Measurements from ENCODE around the gene FBN2. TPM values are rescaled to one million over a fixed set of nuclear protein-coding genes. Genes with fewer than 3 reads are reported as not detected.
A peak's percentile ranks its signal among the peaks of the same experiment; 100 is the strongest.

FBN2 gene
- total RNA-seq, 1 experiment from 2014 or later = 0.34 TPM

DNA sequence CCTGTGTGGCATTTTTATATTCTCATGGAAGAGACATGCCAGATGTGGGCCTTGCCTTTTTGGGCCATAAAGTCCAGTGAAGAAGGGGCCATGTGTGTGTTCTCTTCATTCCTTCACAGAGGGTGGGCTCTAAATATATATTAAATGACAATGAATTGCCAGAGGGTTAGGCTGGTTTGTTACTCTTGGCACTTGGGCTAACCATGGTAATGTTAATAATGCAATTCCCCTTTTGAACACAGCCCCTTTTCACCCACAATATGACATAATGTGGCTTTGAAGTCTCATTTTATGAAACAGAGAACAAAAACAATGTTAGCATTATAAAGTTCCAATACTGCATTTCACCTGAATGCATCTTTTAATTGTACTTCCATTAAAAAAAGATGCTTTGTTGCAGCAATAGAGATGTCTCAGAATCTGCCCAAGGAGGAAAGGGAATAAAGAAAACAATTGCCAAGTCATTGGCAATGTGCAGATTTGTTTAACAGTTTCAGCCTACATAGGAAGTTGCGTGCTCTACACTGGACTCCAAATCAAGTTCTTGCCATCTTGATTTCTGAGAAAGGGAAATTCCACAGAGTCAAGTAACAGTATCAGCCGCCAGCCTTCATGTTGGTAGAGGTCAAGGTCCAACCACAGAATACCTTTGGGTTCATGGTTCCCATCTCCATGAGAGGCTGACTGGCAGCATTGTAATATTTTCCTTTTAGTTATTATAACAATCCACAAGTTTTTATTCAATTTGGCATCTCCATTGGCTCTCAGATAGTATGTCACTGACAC, 312.6 kb downstream of the FBN2 start:
- in situ Hi-C loops (cut with HindIII; ENCODE audit: low pct_unique_long_range_greater_than_20kb, low sequenced_read_pairs) = no loop called here
- peak; percentile 2 for DNase-seq (ENCODE audit: low read depth, low spot score)

DNA sequence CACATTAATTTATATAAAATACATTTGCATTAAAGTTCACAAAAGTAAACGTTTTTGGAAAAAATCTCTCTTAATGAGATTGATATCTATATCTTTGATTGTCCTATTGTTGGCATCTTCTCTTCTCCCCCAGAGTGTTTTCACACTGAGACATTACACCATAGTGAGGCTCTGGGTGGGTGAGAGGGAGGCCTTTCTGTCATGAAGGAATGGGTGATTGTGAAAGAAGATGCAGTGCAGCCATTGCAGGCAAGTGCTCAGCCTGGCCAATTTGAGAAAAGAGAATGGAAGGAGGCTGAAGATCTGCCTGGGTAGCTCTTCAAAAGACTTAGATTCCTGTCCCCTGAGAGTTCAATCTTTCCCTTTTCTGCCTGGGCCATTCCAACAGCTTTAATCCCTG, 313.7 kb downstream of the FBN2 start:
- in situ Hi-C loops (cut with HindIII; ENCODE audit: low pct_unique_long_range_greater_than_20kb, low sequenced_read_pairs) = no loop called here

DNA sequence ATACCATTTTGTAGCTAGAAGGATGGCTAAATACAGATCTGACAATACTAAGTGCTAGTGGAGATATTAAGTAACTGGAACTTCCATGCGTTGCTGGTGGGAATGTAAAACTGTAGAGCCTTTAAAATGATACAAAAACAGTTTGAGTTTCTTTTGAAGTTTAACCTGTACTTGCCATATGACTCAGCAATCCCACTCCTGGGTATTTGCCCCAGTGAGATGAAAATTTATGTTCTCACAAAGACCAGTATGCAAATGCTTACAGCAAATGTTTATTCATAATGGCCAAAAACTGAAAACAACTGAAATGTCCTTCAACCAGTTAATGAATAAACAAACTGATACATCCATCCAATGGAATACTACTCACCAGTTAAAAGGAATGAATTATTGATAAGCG, 317.2 kb downstream of the FBN2 start:
- DNase-seq (ENCODE audit: low read depth, low spot score) = no peak
- in situ Hi-C loops (cut with HindIII; ENCODE audit: low pct_unique_long_range_greater_than_20kb, low sequenced_read_pairs) = no loop called here

More for the DNA sequence above, 313.7 kb downstream of the FBN2 start:
- DNase-seq (ENCODE audit: low read depth, low spot score) = no peak

DNA sequence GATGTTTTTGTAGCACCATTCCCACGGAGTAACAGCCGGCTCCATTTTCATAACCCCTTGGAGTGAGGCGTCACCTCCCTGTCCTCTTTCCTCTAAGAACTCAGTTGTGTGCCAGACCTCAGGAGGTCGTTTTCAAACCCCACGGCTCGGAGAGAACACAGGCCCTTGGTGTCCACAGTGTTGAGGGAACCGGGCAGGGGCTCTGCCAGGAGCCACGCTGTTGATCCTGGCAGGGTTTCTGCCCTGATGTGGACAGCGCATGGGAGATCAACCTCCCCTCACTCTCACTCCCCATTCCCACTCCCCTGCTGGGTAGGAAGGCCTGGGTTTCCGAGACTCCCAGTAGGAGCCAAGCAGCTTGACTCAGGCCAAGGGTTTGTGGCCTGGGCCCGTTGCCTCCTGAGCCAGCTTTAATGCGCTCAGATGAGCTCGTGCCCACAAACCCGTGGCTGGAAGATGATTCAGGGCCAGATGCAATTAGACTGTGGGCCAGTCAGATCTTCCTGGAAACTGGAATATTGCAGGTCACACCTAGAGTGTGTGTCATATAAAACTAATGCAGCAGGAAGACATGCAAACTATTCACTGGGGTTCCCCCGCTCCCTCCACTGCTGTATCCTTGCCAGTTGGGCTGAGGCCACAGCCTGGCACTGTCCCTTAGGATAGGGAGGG, 321.0 kb downstream of the FBN2 start:
- DNase-seq (ENCODE audit: low read depth, low spot score) = no peak
- in situ Hi-C loops (cut with HindIII; ENCODE audit: low pct_unique_long_range_greater_than_20kb, low sequenced_read_pairs) = no loop called here

DNA sequence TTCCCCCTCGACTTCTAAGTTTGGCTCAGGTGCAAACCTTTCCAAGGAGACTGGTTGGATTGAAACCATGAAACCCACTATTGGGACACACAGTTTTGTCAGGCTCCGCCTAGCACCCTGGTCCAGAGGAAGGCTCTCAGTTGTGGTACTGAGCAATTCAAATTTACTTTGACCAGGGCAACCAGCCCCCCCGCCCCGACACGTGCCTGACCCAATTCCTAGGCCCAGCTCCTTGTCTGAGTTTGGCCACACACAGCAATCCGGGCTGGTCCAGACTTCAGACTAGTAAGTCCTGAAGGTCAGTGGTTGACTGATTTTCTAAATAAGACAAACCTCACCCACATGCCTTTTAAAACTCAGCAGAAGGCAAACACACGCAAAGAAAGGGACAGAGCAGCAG, 321.8 kb downstream of the FBN2 start:
- no peak for DNase-seq (ENCODE audit: low read depth, low spot score)
- in situ Hi-C loops (cut with HindIII; ENCODE audit: low pct_unique_long_range_greater_than_20kb, low sequenced_read_pairs) = no loop called here

DNA sequence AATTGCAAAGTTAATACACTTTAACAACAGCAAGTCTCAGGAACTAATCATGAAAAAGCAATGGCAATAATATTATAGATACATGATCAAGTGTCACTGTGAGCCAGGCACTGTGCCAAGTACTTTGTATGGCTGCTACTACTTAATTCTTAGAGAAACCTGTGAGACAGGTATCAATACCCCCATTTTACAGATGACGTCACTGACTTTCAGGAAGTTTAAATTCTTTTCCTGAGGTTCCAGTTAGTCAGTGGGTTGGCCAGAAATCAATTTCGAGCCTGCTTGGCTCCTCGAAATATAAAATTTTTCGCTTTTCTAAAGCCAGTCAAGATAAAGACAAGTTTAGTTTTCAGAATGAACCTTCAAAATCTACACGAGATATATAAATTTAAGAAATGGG, 324.2 kb downstream of the FBN2 start:
- no peak for DNase-seq (ENCODE audit: low read depth, low spot score)
- in situ Hi-C loops (cut with HindIII; ENCODE audit: low pct_unique_long_range_greater_than_20kb, low sequenced_read_pairs) = no loop called here

DNA sequence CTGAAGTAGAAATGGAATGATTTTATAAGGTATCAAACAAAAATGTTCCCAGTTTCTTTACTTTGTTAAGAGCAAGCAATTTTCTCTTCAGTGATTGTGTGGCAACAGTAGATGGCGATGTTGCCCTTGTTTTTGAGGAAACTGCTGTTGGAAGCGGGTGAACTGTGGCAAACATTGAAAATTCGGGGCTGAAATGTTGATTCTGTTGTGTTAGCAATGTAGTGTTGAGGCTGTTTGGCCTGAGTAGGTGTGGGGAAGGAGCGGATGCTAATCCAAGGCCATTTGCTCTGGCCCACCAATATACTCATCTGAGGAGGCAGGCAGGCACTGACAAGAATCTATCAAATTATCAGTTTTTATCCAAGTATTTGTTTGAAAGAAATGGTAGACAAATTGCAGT, 324.7 kb downstream of the FBN2 start:
- DNase-seq (ENCODE audit: low read depth, low spot score) = peak; percentile 81
- in situ Hi-C loops (cut with HindIII; ENCODE audit: low pct_unique_long_range_greater_than_20kb, low sequenced_read_pairs) = no loop called here

DNA sequence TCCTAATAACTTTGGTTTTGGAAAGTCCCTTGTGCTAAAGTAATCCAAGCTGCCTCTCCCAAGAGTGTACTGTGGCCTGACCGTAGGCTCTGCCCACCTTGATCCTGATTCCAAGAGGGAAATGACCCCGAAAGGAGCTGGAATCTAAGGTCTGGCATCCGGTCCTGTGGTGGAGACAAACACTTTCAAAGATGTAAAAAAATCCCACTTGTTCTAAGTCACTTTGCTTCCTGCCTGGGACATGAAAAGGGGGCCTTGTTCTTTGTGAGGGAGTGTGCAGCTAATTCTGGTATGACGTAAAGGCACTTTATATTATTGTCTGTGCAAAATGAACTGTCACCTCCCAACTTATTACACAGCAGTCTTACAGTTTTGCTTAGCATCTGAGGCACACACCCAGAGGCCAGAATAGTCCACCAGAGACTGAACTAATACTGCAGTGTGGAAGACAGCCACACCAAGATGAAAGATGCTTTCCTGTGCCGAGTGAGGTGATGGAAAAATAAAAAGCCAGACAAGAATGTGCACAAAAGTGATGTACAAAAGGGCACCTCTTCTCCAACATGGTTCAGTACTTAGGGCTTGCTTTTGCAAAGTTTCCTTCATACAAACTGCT, 325.7 kb downstream of the FBN2 start:
- peak; percentile 75 for DNase-seq (ENCODE audit: low read depth, low spot score)
- in situ Hi-C loops (cut with HindIII; ENCODE audit: low pct_unique_long_range_greater_than_20kb, low sequenced_read_pairs) = no loop called here

DNA sequence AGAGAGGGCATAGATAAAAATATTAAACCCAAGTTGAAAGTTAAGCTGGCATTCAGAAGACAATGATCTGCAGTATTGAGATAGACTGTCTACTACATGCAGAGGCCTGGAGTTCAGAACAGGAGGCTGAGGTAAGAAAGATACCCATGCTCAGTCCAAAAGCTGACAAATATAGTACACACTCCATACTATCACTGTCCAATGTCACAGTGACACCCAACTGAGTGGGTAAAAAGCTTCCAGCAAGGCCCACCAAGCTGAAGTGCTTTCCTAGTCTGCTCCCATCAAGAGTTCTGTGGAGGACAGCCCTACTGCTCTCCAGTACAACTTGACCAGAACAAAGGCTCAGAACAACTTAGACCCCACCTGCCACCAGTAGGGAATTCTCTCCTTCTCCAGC, 329.6 kb downstream of the FBN2 start:
- no peak for DNase-seq (ENCODE audit: low read depth, low spot score)
- in situ Hi-C loops (cut with HindIII; ENCODE audit: low pct_unique_long_range_greater_than_20kb, low sequenced_read_pairs) = no loop called here

Small RNA genes lying within 50 kb of the gene (small RNA-seq; reads per million reads assigned to genes)
- gene RF00019 = 0 reads per million in 2 experiments
